T-cell (primary cell): ENCODE results near the gene SNX13. TPM values are rescaled to one million over a fixed set of nuclear protein-coding genes. Genes with fewer than 3 reads are reported as not detected.

Experiments used
- ATAC-seq, 4 experiments: fragments of 200-7000 bp in 3 of 4; fragments of 150-1000 bp in 1 of 4; cut with Tn5 transposase; replicated peaks in 1 of 4; 1 replicate in 3 of 4; 2 replicates in 1 of 4; pipeline ENCODE4 v1.10.0; 2021; ENCODE audit warnings: moderate library complexity in 3 of 4, mild to moderate bottlenecking in 2 of 4, moderate number of reproducible peaks in 1 of 4
- CTCF ChIA-PET, 2 donors: fragments of 300-600 bp; sonication (Branson Sonifier 250); formaldehyde crosslinking; loops; one replicate each; lab custom pipeline; 2022; ENCODE audit warnings: antibody characterized with exemption in 2 of 2; lab: Charles Lee
- POLR2A ChIA-PET, 2 donors: fragments of 300-600 bp; sonication (Branson Sonifier 250); formaldehyde crosslinking; loops; one replicate each; lab custom pipeline; 2022; ENCODE audit warnings: antibody characterized with exemption in 2 of 2; lab: Charles Lee
- DNase-seq, 35 experiments: peaks; one replicate each; pipeline versions ENCODE4 v3.0.0 to v3.0.0-alpha.2; 2013 to 2023
- H3K27ac ChIP-seq: one replicate; pipeline ENCODE4 v1.5.1; 2013; ENCODE audit warnings: low read length
- H3K27me3 ChIP-seq, 2 experiments: replicated peaks in 1 of 2; 1 replicate in 1 of 2; 2 replicates in 1 of 2; pipeline versions ENCODE4 v1.6.1 to v1.7.0; 2013; ENCODE audit warnings: low read length in 1 of 2, mixed read lengths in 1 of 2; ENCODE audit not compliant: control insufficient read depth in 2 of 2, insufficient read depth in 2 of 2; ENCODE audit errors: extremely low read depth in 1 of 2
- H3K36me3 ChIP-seq, 2 donors: 1 replicate in 1 of 2; 2 replicates in 1 of 2; pipeline versions ENCODE4 v1.6.1 to v1.7.0; 2013; ENCODE audit warnings: low read length in 1 of 2; ENCODE audit not compliant: control insufficient read depth in 2 of 2, insufficient read depth in 1 of 2; ENCODE audit errors: extremely low read depth in 1 of 2
- H3K4me1 ChIP-seq, 2 experiments: 1 replicate in 1 of 2; 2 replicates in 1 of 2; pipeline versions ENCODE4 v1.6.1 to v1.7.0; 2013; ENCODE audit warnings: low read length in 2 of 2, mixed read lengths in 1 of 2; ENCODE audit not compliant: insufficient read depth in 2 of 2, control insufficient read depth in 1 of 2; ENCODE audit errors: extremely low read depth in 1 of 2
- H3K4me3 ChIP-seq, 2 donors: 1 replicate in 1 of 2; 2 replicates in 1 of 2; pipeline versions ENCODE4 v1.5.1 to v1.7.0; 2013; ENCODE audit warnings: mild to moderate bottlenecking in 2 of 2, low read length in 1 of 2, moderate library complexity in 1 of 2; ENCODE audit not compliant: control insufficient read depth in 1 of 2; ENCODE audit errors: extremely low read depth in 1 of 2
- H3K9me3 ChIP-seq: 2 replicates; pipeline ENCODE4 v1.7.0; 2013
- H3K27ac Mint-ChIP-seq, 2 donors: one replicate each; pipeline ENCODE4 v1.8.0; 2020 to 2021; ENCODE audit warnings: mild to moderate bottlenecking in 2 of 2, mixed read lengths in 2 of 2
- H3K27me3 Mint-ChIP-seq, 2 donors: one replicate each; pipeline ENCODE4 v1.8.0; 2021 to 2022; ENCODE audit warnings: mixed read lengths in 2 of 2
- H3K36me3 Mint-ChIP-seq: one replicate; pipeline ENCODE4 v1.8.0; 2021; ENCODE audit warnings: mixed read lengths
- H3K4me1 Mint-ChIP-seq, 3 donors: one replicate each; pipeline ENCODE4 v1.8.0; 2020 to 2022; ENCODE audit warnings: mixed read lengths in 3 of 3, mild to moderate bottlenecking in 1 of 3
- H3K4me3 Mint-ChIP-seq, 3 donors: one replicate each; pipeline ENCODE4 v1.8.0; 2020 to 2022; ENCODE audit warnings: mild to moderate bottlenecking in 3 of 3, mixed read lengths in 3 of 3, moderate library complexity in 3 of 3
- H3K9me3 Mint-ChIP-seq, 3 donors: one replicate each; pipeline ENCODE4 v1.8.0; 2020 to 2022; ENCODE audit warnings: mixed read lengths in 3 of 3
- WGBS: methylation state at CpG from one replicate; pipeline ENCODE4 v1.1.5; 2013; ENCODE audit warnings: missing lambda C conversion rate; ENCODE audit not compliant: insufficient coverage; 5-methylcytosine and 5-hydroxymethylcytosine counted together
- total RNA-seq, 35 experiments: library from RNA in 6 of 35; stranded (reverse) in 6 of 35; fragments of 120-200 nt in 1 of 35; gene quantifications; one replicate each; pipeline versions ENCODE4 v1.2.1 to v1.2.4 and lab custom pipeline; 2013 to 2026

Gene SNX13
- total RNA-seq, 5 donors from 2014 or later (not counting 1 experiment from before 2014, with no cell fraction given), result 29.4 to 34.1 (median 33.1) TPM

GRCh38 chr7:17758008-17758407 lies 182.3 kb downstream of the SNX13 start:
- no peak for DNase-seq
- Histone ChIP-seq H3K9me3 (no peaks in the 10 kb centered on the region), H3K27ac (no peak overlapping the region), H3K4me1 (no peaks in the 10 kb centered on the region), H3K27me3 (peaks cover 0 to under 1% of the 10 kb centered on the region in 2 experiments), H3K36me3 (no peaks in the 10 kb centered on the region), H3K4me3 (no peak overlapping the region)
- Mint-ChIP-seq H3K36me3 (peaks cover 28% of the 10 kb centered on the region), H3K4me1 (no peaks in the 10 kb centered on the region), H3K9me3 (peaks cover 0 to 10% (median 0%) of the 10 kb centered on the region in 3 donors), H3K27ac (no peak overlapping the region), H3K4me3 (no peak overlapping the region), H3K27me3 (no peaks in the 10 kb centered on the region)
- WGBS, result 83% methylated on average over 1 of the region's 3 CpGs
- no peak for ATAC-seq
- ChIA-PET POLR2A (no interaction called here), CTCF (no interaction called here)

GRCh38 chr7:17746020-17746530 lies 194.2 kb downstream of the SNX13 start:
- no peaks in the 10 kb centered on the region for H3K9me3 Mint-ChIP-seq
- H3K4me1 Mint-ChIP-seq, result no peaks in the 10 kb centered on the region
- Histone ChIP-seq H3K36me3 (no peaks in the 10 kb centered on the region), H3K27me3 (no peaks in the 10 kb centered on the region), H3K9me3 (no peaks in the 10 kb centered on the region), H3K4me3 (no peak overlapping the region), H3K27ac (no peak overlapping the region), H3K4me1 (no peaks in the 10 kb centered on the region)
- POLR2A ChIA-PET, result no interaction called here
- no peak overlapping the region for H3K4me3 Mint-ChIP-seq
- DNase-seq, result no peak
- no peaks in the 10 kb centered on the region for H3K27me3 Mint-ChIP-seq
- WGBS, result no CpG with 5 or more reads among the region's 2 CpGs
- H3K36me3 Mint-ChIP-seq, result no peaks in the 10 kb centered on the region
- no peak for ATAC-seq
- CTCF ChIA-PET, result no interaction called here
- no peak overlapping the region for H3K27ac Mint-ChIP-seq

GRCh38 chr7:17745610-17746009 lies 194.7 kb downstream of the SNX13 start:
- ChIA-PET POLR2A (interaction anchor here in 1 of 2 donors (0.6 kb wide), 1 partner anchor 1360 kb away, joined by 4 read pairs; no protein-coding TSS in a partner anchor), CTCF (no interaction called here)
- no peak for DNase-seq
- no peaks in the 10 kb centered on the region for H3K36me3 Mint-ChIP-seq
- Histone ChIP-seq H3K27me3 (no peaks in the 10 kb centered on the region), H3K4me3 (no peak overlapping the region), H3K4me1 (no peaks in the 10 kb centered on the region), H3K36me3 (no peaks in the 10 kb centered on the region), H3K9me3 (no peaks in the 10 kb centered on the region), H3K27ac (no peak overlapping the region)
- H3K9me3 Mint-ChIP-seq, result no peaks in the 10 kb centered on the region
- ATAC-seq, result no peak
- H3K4me1 Mint-ChIP-seq, result no peaks in the 10 kb centered on the region
- no peak overlapping the region for H3K27ac Mint-ChIP-seq
- no peak overlapping the region for H3K4me3 Mint-ChIP-seq
- H3K27me3 Mint-ChIP-seq, result no peaks in the 10 kb centered on the region

GRCh38 chr7:17743316-17743715 lies 197.0 kb downstream of the SNX13 start:
- no peak overlapping the region for H3K4me3 Mint-ChIP-seq
- H3K9me3 Mint-ChIP-seq, result no peaks in the 10 kb centered on the region
- no peak overlapping the region for H3K27ac ChIP-seq
- ATAC-seq (no peak), DNase-seq (no peak)
- no CpG with 5 or more reads among the region's 3 CpGs for WGBS
- CTCF ChIA-PET, result no interaction called here
- no peak overlapping the region for H3K27ac Mint-ChIP-seq
- H3K4me1 Mint-ChIP-seq, result no peaks in the 10 kb centered on the region
- H3K36me3 ChIP-seq, result no peaks in the 10 kb centered on the region
- no peaks in the 10 kb centered on the region for H3K27me3 Mint-ChIP-seq
- H3K27me3 ChIP-seq, result no peaks in the 10 kb centered on the region
- H3K4me1 ChIP-seq, result no peaks in the 10 kb centered on the region
- no peak overlapping the region for H3K4me3 ChIP-seq
- no peaks in the 10 kb centered on the region for H3K36me3 Mint-ChIP-seq
- POLR2A ChIA-PET, result no interaction called here
- no peaks in the 10 kb centered on the region for H3K9me3 ChIP-seq

GRCh38 chr7:17741426-17741825 lies 198.9 kb downstream of the SNX13 start:
- no peaks in the 10 kb centered on the region for H3K9me3 ChIP-seq
- ChIA-PET CTCF (interaction anchor here in 1 of 2 donors (0.6 kb wide), 1 partner anchor 44 kb away, joined by 3 read pairs; no protein-coding TSS in a partner anchor), POLR2A (no interaction called here)
- Mint-ChIP-seq H3K9me3 (no peaks in the 10 kb centered on the region), H3K27me3 (no peaks in the 10 kb centered on the region), H3K4me3 (no peak overlapping the region), H3K27ac (no peak overlapping the region), H3K4me1 (no peaks in the 10 kb centered on the region), H3K36me3 (no peaks in the 10 kb centered on the region)
- ATAC-seq (no peak), DNase-seq (no peak)
- H3K36me3 ChIP-seq, result no peaks in the 10 kb centered on the region
- H3K4me1 ChIP-seq, result no peaks in the 10 kb centered on the region
- H3K27ac ChIP-seq, result no peak overlapping the region
- H3K27me3 ChIP-seq, result no peaks in the 10 kb centered on the region
- no peak overlapping the region for H3K4me3 ChIP-seq
- 43% methylated on average over 2 of the region's 2 CpGs for WGBS

Other genes starting within 250 kb of the SNX13 start
- gene PRPS1L1, start 87.4 kb upstream of the SNX13 start, total RNA-seq, result not detected